Subcutaneous adipose tissue (tissue), 4 donors: ENCODE results near the gene MUCL3. TPM values are rescaled to one million over a fixed set of nuclear protein-coding genes. Genes with fewer than 3 reads are reported as not detected.

Experiments used
- CTCF ChIP-seq: fragments of 450-650 bp; IDR thresholded peaks from one replicate; pipeline ENCODE4 v1.5.1; 2016; ENCODE audit warnings: low read depth, mild to moderate bottlenecking, control low read depth, antibody characterized with exemption, moderate library complexity
- total RNA-seq, 4 donors: library from RNA; depleted of rRNA; stranded (reverse); fragments of >200 nt; gene quantifications; one replicate each; pipeline ENCODE4 v1.1.0, GENCODE V29; 2016

The MUCL3 gene
- total RNA-seq, 4 donors from 2014 or later: not detected

- no peak for TF ChIP-seq CTCF
Observed at GRCh38 chr6:30938730-30939129, 2.0 kb upstream of the MUCL3 start.

- no peak for TF ChIP-seq CTCF
Observed at GRCh38 chr6:30939473-30939872, 1.3 kb upstream of the MUCL3 start.

GRCh38 chr6:30942338-30943060 lies 1.7 kb downstream of the MUCL3 start:
- TF ChIP-seq CTCF: no peak

GRCh38 chr6:30944051-30944450 lies 3.3 kb downstream of the MUCL3 start:
- no peak for TF ChIP-seq CTCF

GRCh38 chr6:30945281-30945680 lies 4.5 kb downstream of the MUCL3 start:
- TF ChIP-seq CTCF: no peak

- TF ChIP-seq CTCF: no peak
Observed at GRCh38 chr6:30947231-30947630, 6.5 kb downstream of the MUCL3 start.

GRCh38 chr6:30948811-30949210 lies 8.0 kb downstream of the MUCL3 start:
- TF ChIP-seq CTCF: no peak
